ENCODE results near the gene PLCB2.

GRCh38 chr15:40353697-40354096 is 46.0 kb upstream of the PLCB2 start:
- TF ChIP-seq, protein P1, sequence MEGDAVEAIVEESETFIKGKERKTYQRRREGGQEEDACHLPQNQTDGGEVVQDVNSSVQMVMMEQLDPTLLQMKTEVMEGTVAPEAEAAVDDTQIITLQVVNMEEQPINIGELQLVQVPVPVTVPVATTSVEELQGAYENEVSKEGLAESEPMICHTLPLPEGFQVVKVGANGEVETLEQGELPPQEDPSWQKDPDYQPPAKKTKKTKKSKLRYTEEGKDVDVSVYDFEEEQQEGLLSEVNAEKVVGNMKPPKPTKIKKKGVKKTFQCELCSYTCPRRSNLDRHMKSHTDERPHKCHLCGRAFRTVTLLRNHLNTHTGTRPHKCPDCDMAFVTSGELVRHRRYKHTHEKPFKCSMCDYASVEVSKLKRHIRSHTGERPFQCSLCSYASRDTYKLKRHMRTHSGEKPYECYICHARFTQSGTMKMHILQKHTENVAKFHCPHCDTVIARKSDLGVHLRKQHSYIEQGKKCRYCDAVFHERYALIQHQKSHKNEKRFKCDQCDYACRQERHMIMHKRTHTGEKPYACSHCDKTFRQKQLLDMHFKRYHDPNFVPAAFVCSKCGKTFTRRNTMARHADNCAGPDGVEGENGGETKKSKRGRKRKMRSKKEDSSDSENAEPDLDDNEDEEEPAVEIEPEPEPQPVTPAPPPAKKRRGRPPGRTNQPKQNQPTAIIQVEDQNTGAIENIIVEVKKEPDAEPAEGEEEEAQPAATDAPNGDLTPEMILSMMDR (conservative IDR thresholded peaks at IDR 0.05; ENCODE audit: low read depth in 2 of 2): no peak
- no peak for TF ChIP-seq REST (IDR thresholded peaks at IDR 0.05; ENCODE audit: unreplicated experiment)
- no peak for TF ChIP-seq JUNB (IDR thresholded peaks at IDR 0.05; ENCODE audit: unreplicated experiment)
- TF ChIP-seq EZH2 (IDR thresholded peaks at IDR 0.05; ENCODE audit: low read depth, unreplicated experiment): no peak
- TF ChIP-seq STAT1 (IDR thresholded peaks at IDR 0.05; ENCODE audit: unreplicated experiment): no peak
- TF ChIP-seq POLR2AphosphoS5 (IDR thresholded peaks at IDR 0.05; ENCODE audit: low read depth): no peak
- TF ChIP-seq CREB1 (CRISPR knock-in tag; IDR thresholded peaks at IDR 0.05; ENCODE audit: low read depth): no peak

Data from GM23338 (cell line).